ENCODE data around the gene PAX3. TPM values are rescaled to one million over a fixed set of nuclear protein-coding genes. Genes with fewer than 3 reads are reported as not detected.

PAX3 gene
- total RNA-seq, 1 experiment from 2014 or later: not detected

- intact Hi-C loops (cut with micrococcal nuclease): no loop called here
- Histone ChIP-seq H3K27ac (ENCODE audit: low read depth, low read length) (no peak overlapping the region), H3K9me3 (ENCODE audit: control insufficient read depth in 1 of 2, insufficient read depth in 1 of 2, low read depth in 1 of 2, low read length in 2 of 2) (no peaks in the 10 kb centered on the region), H3K4me2 (ENCODE audit: low read length) (no peak overlapping the region), H3K9ac (ENCODE audit: low read length) (no peak overlapping the region), H3K79me2 (ENCODE audit: insufficient read depth, low read length) (no peaks in the 10 kb centered on the region), H3K4me3 (replicated peaks in 1 of 2; ENCODE audit: low read depth in 1 of 2, low read length in 2 of 2) (no peak overlapping the region), H3K36me3 (ENCODE audit: control insufficient read depth in 1 of 2, insufficient read depth in 2 of 2, low read length in 2 of 2) (no peaks in the 10 kb centered on the region), H3K4me1 (ENCODE audit: control insufficient read depth in 1 of 2, insufficient read depth in 2 of 2, low read length in 2 of 2) (no peaks in the 10 kb centered on the region), H3K27me3 (ENCODE audit: insufficient read depth, low read length) (no peaks in the 10 kb centered on the region; the same call in 1 of the 2 replicates), H4K20me1 (ENCODE audit: insufficient read depth) (no peaks in the 10 kb centered on the region), H2AFZ (ENCODE audit: low read depth, low read length, poor library complexity, severe bottlenecking) (no peak overlapping the region), H3K9me2 (ENCODE audit: insufficient read depth) (no peaks in the 10 kb centered on the region)
- TF ChIP-seq CBX3 (IDR thresholded peaks at IDR 0.05; ENCODE audit: low read depth) (no peak), SRF (IDR thresholded peaks at IDR 0.05; ENCODE audit: low read depth) (no peak), FOSL1 (IDR thresholded peaks at IDR 0.05; ENCODE audit: low read depth) (no peak), YY1 (IDR thresholded peaks at IDR 0.05; ENCODE audit: extremely low read depth, insufficient replicate concordance, low read depth, low read length) (no peak), POLR2A (IDR thresholded peaks at IDR 0.05; ENCODE audit: borderline replicate concordance, extremely low read depth, insufficient read depth, insufficient read length) (no peak), EZH2 (IDR thresholded peaks at IDR 0.05) (no peak), ELF1 (IDR thresholded peaks at IDR 0.05; ENCODE audit: borderline replicate concordance, low read depth) (no peak), EGR1 (IDR thresholded peaks at IDR 0.05; ENCODE audit: low read depth) (no peak), EZH2phosphoT487 (IDR thresholded peaks at IDR 0.05; ENCODE audit: borderline replicate concordance) (no peak), REST (IDR thresholded peaks at IDR 0.05; ENCODE audit: low read depth) (no peak), ATF3 (IDR thresholded peaks at IDR 0.05) (no peak)
- TF ChIP-seq, protein P1, sequence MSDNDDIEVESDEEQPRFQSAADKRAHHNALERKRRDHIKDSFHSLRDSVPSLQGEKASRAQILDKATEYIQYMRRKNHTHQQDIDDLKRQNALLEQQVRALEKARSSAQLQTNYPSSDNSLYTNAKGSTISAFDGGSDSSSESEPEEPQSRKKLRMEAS (IDR thresholded peaks at IDR 0.05): no peak
- ATAC-seq (no peak), DNase-seq (ENCODE audit: low read depth, low spot score) (no peak)
- RAD21 ChIA-PET (ENCODE audit: low non-redundant PET in 1 of 2, low total read pairs in 2 of 2, uncharacterized antibody in 2 of 2, unreplicated experiment in 2 of 2): no interaction called here
- POLR2A ChIA-PET: no interaction called here
- CTCF ChIA-PET: no interaction called here
- BruUV-seq (replicated peaks): no TSS peak
Observed at GRCh38 chr2:222333397-222333796, 34.6 kb upstream of the PAX3 start.
